ENCODE data around the gene PGA4.
A peak's percentile ranks its signal among the peaks of the same experiment; 100 is the strongest.
"Not testable (repeated sequence)": the region's sequence is repeated elsewhere in the genome, so short reads cannot be mapped to it uniquely, and the experiment has no call there.

PGA4 gene

DNA sequence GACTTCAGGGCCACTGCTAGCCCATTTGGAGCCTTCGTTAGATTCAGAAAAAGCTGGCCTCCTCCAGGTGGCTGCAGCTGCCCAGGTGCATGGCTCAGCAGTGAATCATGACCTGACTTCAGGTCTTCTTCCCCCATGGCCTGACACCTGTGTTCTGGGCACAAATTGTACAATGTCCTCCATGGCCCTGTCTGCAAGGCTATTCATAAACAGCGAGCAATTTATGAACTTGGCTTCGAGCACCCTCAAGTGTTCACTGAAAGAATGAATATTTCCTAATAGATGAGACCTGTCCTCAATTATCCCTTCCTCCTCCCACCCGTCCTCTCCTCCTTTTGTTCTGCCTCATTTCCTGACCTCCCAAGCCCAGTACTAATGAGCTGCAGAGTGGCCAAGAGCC, 48.7 kb upstream of the PGA4 start:
- no peaks in the 10 kb centered on the region for H3K9me3 ChIP-seq (ENCODE audit: control insufficient read depth, insufficient read depth, low read depth, low read length)
- no peak overlapping the region for H3K4me3 ChIP-seq (ENCODE audit: low read depth, low read length)
- H3K36me3 ChIP-seq (ENCODE audit: control insufficient read depth in 2 of 2, insufficient read depth in 1 of 2, low read length in 2 of 2) = no peaks in the 10 kb centered on the region
- ChIA-PET POLR2A (no interaction called here), CTCF (interaction anchor here (0.6 to 4.4 kb wide), 8 partner anchors 9 to 1438 kb away, joined by 3 to 27 read pairs (median 3); no protein-coding TSS in a partner anchor)
- TF ChIP-seq, protein P1, sequence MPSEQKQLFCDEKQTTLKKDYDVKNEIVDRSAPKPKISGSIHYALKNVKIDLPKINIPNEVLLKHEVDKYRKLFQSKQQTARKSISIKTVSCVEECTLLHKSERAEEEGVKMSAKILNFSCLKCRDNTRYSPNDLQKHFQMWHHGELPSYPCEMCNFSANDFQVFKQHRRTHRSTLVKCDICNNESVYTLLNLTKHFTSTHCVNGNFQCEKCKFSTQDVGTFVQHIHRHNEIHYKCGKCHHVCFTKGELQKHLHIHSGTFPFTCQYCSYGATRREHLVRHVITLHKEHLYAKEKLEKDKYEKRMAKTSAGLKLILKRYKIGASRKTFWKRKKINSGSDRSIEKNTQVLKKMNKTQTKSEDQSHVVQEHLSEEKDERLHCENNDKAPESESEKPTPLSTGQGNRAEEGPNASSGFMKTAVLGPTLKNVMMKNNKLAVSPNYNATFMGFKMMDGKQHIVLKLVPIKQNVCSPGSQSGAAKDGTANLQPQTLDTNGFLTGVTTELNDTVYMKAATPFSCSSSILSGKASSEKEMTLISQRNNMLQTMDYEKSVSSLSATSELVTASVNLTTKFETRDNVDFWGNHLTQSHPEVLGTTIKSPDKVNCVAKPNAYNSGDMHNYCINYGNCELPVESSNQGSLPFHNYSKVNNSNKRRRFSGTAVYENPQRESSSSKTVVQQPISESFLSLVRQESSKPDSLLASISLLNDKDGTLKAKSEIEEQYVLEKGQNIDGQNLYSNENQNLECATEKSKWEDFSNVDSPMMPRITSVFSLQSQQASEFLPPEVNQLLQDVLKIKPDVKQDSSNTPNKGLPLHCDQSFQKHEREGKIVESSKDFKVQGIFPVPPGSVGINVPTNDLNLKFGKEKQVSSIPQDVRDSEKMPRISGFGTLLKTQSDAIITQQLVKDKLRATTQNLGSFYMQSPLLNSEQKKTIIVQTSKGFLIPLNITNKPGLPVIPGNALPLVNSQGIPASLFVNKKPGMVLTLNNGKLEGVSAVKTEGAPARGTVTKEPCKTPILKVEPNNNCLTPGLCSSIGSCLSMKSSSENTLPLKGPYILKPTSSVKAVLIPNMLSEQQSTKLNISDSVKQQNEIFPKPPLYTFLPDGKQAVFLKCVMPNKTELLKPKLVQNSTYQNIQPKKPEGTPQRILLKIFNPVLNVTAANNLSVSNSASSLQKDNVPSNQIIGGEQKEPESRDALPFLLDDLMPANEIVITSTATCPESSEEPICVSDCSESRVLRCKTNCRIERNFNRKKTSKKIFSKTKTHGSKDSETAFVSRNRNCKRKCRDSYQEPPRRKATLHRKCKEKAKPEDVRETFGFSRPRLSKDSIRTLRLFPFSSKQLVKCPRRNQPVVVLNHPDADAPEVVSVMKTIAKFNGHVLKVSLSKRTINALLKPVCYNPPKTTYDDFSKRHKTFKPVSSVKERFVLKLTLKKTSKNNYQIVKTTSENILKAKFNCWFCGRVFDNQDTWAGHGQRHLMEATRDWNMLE (tag by site-specific recombination; conservative IDR thresholded peaks at IDR 0.05; ENCODE audit: low read depth) = no peak
- TF ChIP-seq ZNF654 (tag by site-specific recombination; IDR thresholded peaks at IDR 0.05; ENCODE audit: low read depth) = peak; percentile 13; the same call in 1 of the 2 replicates
- H3K4me1 ChIP-seq (ENCODE audit: control insufficient read depth, insufficient read depth, low read length) = no peaks in the 10 kb centered on the region
- no peak overlapping the region for H3K27ac ChIP-seq (ENCODE audit: extremely low read depth, low read depth, low read length)

DNA sequence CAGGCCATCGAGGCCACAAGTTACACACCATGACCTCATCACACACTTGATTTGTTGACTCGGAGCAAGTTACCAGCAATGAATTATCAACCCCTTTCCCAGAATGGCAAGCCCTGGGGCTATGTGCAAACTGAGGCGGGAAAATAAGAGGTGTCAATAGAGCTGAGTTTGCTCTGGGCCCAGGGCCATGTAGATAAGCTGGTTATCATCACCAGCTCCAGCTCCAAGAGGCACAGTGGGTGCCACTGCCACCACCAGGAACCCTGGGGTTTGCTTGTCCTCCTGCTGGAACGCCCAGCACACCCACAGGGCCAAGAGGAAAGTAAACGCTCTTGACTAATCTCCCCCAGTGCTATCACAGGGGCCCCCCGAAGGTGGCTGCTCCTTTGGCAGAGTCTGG, 47.9 kb upstream of the PGA4 start:
- Histone ChIP-seq H3K9me3 (ENCODE audit: control insufficient read depth, insufficient read depth, low read depth, low read length) (no peaks in the 10 kb centered on the region), H3K4me1 (ENCODE audit: control insufficient read depth, insufficient read depth, low read length) (no peaks in the 10 kb centered on the region), H3K4me3 (ENCODE audit: low read depth, low read length) (no peak overlapping the region), H3K27ac (ENCODE audit: extremely low read depth, low read depth, low read length) (no peak overlapping the region), H3K36me3 (ENCODE audit: control insufficient read depth in 2 of 2, insufficient read depth in 1 of 2, low read length in 2 of 2) (no peaks in the 10 kb centered on the region)
- ChIA-PET CTCF (interaction anchor here (0.6 to 4.4 kb wide), 8 partner anchors 9 to 399 kb away, joined by 3 to 27 read pairs (median 3); no protein-coding TSS in a partner anchor), POLR2A (no interaction called here)
- TF ChIP-seq ZNF121 (tag by site-specific recombination; IDR thresholded peaks at IDR 0.05) (no peak), ZNF175 (tag by site-specific recombination; IDR thresholded peaks at IDR 0.05) (no peak), ZIC2 (tag by site-specific recombination; IDR thresholded peaks at IDR 0.05) (peak; percentile 92)

- no peaks in the 10 kb centered on the region for H3K9me3 ChIP-seq (ENCODE audit: control insufficient read depth, insufficient read depth, low read depth, low read length)
- no peaks in the 10 kb centered on the region for H3K4me1 ChIP-seq (ENCODE audit: control insufficient read depth, insufficient read depth, low read length)
- no peak overlapping the region for H3K27ac ChIP-seq (ENCODE audit: extremely low read depth, low read depth, low read length)
- TF ChIP-seq ZNF121 (tag by site-specific recombination; IDR thresholded peaks at IDR 0.05) (no peak), ZFHX2 (tag by site-specific recombination; conservative IDR thresholded peaks at IDR 0.05) (no peak), ZNF701 (tag by site-specific recombination; IDR thresholded peaks at IDR 0.05) (no peak)
- TF ChIP-seq, protein P2, sequence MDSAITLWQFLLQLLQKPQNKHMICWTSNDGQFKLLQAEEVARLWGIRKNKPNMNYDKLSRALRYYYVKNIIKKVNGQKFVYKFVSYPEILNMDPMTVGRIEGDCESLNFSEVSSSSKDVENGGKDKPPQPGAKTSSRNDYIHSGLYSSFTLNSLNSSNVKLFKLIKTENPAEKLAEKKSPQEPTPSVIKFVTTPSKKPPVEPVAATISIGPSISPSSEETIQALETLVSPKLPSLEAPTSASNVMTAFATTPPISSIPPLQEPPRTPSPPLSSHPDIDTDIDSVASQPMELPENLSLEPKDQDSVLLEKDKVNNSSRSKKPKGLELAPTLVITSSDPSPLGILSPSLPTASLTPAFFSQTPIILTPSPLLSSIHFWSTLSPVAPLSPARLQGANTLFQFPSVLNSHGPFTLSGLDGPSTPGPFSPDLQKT (IDR thresholded peaks at IDR 0.05; ENCODE audit: borderline replicate concordance, low read depth, low read length) = no peak
- POLR2A ChIA-PET = interaction anchor here (0.9 kb wide), 1 partner anchor 253 kb away, joined by 3 read pairs; no protein-coding TSS in a partner anchor
- CTCF ChIA-PET = interaction anchor here (0.5 to 4.4 kb wide), 6 partner anchors 12 to 344 kb away, joined by 3 to 27 read pairs (median 4); no protein-coding TSS in a partner anchor
- no peaks in the 10 kb centered on the region for H3K36me3 ChIP-seq (ENCODE audit: control insufficient read depth in 2 of 2, insufficient read depth in 1 of 2, low read length in 2 of 2)
- H3K4me3 ChIP-seq (ENCODE audit: low read depth, low read length) = no peak overlapping the region
These were observed 47.2 kb upstream of the PGA4 start for GRCh38 chr11:61174949-61175348.

DNA sequence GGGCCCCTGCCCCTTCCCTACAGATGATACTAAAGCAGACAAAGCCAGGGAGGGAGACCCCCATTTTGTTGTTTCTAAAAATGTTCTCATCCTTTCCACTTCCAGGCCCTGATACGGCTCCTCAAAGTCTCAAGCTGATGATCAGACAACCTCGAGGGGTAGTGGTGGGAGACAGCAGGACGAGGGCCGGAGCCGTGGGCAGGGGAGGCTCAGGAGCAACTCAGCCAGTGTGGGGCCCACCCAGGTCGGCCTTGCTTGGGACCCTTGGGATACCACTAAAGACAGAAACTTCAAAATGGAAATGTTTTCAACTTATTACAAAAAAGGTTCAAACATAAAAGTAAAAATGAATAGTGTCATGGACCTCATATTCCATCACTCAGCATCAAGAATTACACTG, 45.7 kb upstream of the PGA4 start:
- H3K4me1 ChIP-seq (ENCODE audit: control insufficient read depth, insufficient read depth, low read length) = no peaks in the 10 kb centered on the region
- H3K9me3 ChIP-seq (ENCODE audit: control insufficient read depth, insufficient read depth, low read depth, low read length) = no peaks in the 10 kb centered on the region
- ChIA-PET CTCF (interaction anchor here (4.4 kb wide), 1 partner anchor 12 kb away, joined by 27 read pairs; no protein-coding TSS in a partner anchor), POLR2A (no interaction called here)
- H3K4me3 ChIP-seq (ENCODE audit: low read depth, low read length) = no peak overlapping the region
- TF ChIP-seq SALL2 (tag by site-specific recombination; IDR thresholded peaks at IDR 0.05; ENCODE audit: borderline replicate concordance) (no peak), ZNF76 (tag by site-specific recombination; IDR thresholded peaks at IDR 0.05; ENCODE audit: borderline replicate concordance, low read depth) (no peak), ZNF843 (tag by site-specific recombination; IDR thresholded peaks at IDR 0.05) (no peak)
- no peak overlapping the region for H3K27ac ChIP-seq (ENCODE audit: extremely low read depth, low read depth, low read length)
- no peaks in the 10 kb centered on the region for H3K36me3 ChIP-seq (ENCODE audit: control insufficient read depth in 2 of 2, insufficient read depth in 1 of 2, low read length in 2 of 2)

DNA sequence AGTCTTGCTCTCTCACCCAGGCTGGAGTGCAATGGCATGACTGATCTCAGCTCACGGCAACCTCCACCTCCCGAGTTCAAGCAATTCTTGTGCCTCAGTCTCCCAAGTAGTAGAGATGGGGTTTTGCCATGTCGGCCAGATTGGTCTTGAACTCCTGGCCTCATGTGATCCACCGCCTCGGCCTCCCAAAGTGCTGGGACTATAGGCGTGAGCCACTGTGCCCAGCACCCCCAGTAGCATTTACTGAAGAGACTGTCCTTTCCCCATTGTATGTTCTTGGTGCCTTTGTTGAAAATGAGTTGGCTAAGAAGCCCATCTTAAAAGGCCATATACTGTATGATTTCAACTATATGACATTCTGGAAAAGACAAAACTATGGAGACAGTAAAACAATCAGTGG, 41.9 kb upstream of the PGA4 start:
- POLR2A ChIA-PET; CTCF ChIA-PET; H3K4me3 ChIP-seq (ENCODE audit: low read depth, low read length); H3K4me1 ChIP-seq (ENCODE audit: control insufficient read depth, insufficient read depth, low read length); H3K9me3 ChIP-seq (ENCODE audit: control insufficient read depth, insufficient read depth, low read depth, low read length); H3K36me3 ChIP-seq (ENCODE audit: control insufficient read depth in 2 of 2, insufficient read depth in 1 of 2, low read length in 2 of 2); H3K27ac ChIP-seq (ENCODE audit: extremely low read depth, low read depth, low read length): not testable (repeated sequence)
